Thyroid gland (tissue), 4 donors: ENCODE measurements around the gene ACAT2. TPM values are rescaled to one million over a fixed set of nuclear protein-coding genes. Genes with fewer than 3 reads are reported as not detected.
"Not testable (repeated sequence)": the region's sequence is repeated elsewhere in the genome, so short reads cannot be mapped to it uniquely, and the experiment has no call there.

ENCODE experiments used
- DNase-seq, 2 donors: peaks; one replicate each; pipeline ENCODE4 v3.0.0-alpha.2; 2019
- H3K27ac ChIP-seq, 3 donors: fragments of 200-600 bp; sonication (generic); 1 replicate in 2 of 3; 2 replicates in 1 of 3; pipeline ENCODE4 v1.5.1; 2016 to 2019; ENCODE audit warnings: mild to moderate bottlenecking in 1 of 3, moderate library complexity in 1 of 3
- H3K27me3 ChIP-seq: fragments of 200-600 bp; sonication (generic); one replicate; pipeline ENCODE4 v1.5.1; 2019
- H3K36me3 ChIP-seq, 2 donors: fragments of 200-600 bp; sonication (generic); one replicate each; pipeline ENCODE4 v1.5.1; 2016 to 2019
- H3K4me1 ChIP-seq, 2 donors: fragments of 200-600 bp; sonication (generic); one replicate each; pipeline ENCODE4 v1.5.1; 2017 to 2019
- H3K4me3 ChIP-seq, 3 donors: fragments of 200-600 bp; sonication (generic); replicated peaks in 1 of 3; 1 replicate in 2 of 3; 2 replicates in 1 of 3; pipeline ENCODE4 v1.5.1; 2016; ENCODE audit warnings: mild to moderate bottlenecking in 1 of 3
- H3K9me3 ChIP-seq: fragments of 200-600 bp; sonication (generic); one replicate; pipeline ENCODE4 v1.5.1; 2017
- CTCF ChIP-seq, 6 experiments: fragments of 200-600 bp in 3 of 6; fragments of 450-650 bp in 3 of 6; sonication (generic) in 3 of 6; IDR thresholded peaks; one replicate each; pipeline ENCODE4 v1.5.1; 2016 to 2019; ENCODE audit warnings: antibody characterized with exemption in 6 of 6, mild to moderate bottlenecking in 2 of 6, inconsistent platforms in 1 of 6, moderate library complexity in 1 of 6
- POLR2A ChIP-seq, 2 donors: fragments of 450-650 bp; IDR thresholded peaks; one replicate each; pipeline ENCODE4 v1.6.1; 2017; ENCODE audit warnings: antibody characterized with exemption in 2 of 2, mild to moderate bottlenecking in 2 of 2, moderate library complexity in 1 of 2
- WGBS, 2 donors: methylation state at CpG; one replicate each; pipeline ENCODE4 v1.1.5; 2017; 5-methylcytosine and 5-hydroxymethylcytosine counted together
- intact Hi-C: fragments of 100-400 bp; cut with DNase I; formaldehyde crosslinking; loops from one replicate; pipeline ENCODE4 v1.15.1; 2023
- total RNA-seq, 4 donors: library from RNA; depleted of rRNA; stranded (reverse); fragments of >200 nt; gene quantifications; one replicate each; pipeline ENCODE4 v1.2.3, GENCODE V29; 2016

Gene ACAT2
- total RNA-seq, 4 donors from 2014 or later, result 5.6 to 10.4 (median 7.0) TPM

- DNase-seq, result no peak
- intact Hi-C loops, result loop anchor here (10.0 kb wide), 1 partner anchor 62 kb away; the partner anchor contains the start of gene TCP1
- TF ChIP-seq CTCF (IDR thresholded peaks at IDR 0.05) (no peak), POLR2A (IDR thresholded peaks at IDR 0.05) (no peak)
- no peak overlapping the region for H3K27ac ChIP-seq
- no peaks in the 10 kb centered on the region for H3K36me3 ChIP-seq
- no peak overlapping the region for H3K4me3 ChIP-seq
- H3K9me3 ChIP-seq, result no peaks in the 10 kb centered on the region
- peaks cover 3 to 10% of the 10 kb centered on the region in 2 donors for H3K4me1 ChIP-seq
- no peaks in the 10 kb centered on the region for H3K27me3 ChIP-seq
These were observed 39.2 kb upstream of the ACAT2 start for GRCh38 chr6:159722655-159723054.

GRCh38 chr6:159723259-159723658 is 38.6 kb upstream of the ACAT2 start:
- Histone ChIP-seq H3K4me1 (peaks cover 3 to 10% of the 10 kb centered on the region in 2 donors), H3K9me3 (no peaks in the 10 kb centered on the region), H3K27me3 (no peaks in the 10 kb centered on the region), H3K4me3 (no peak overlapping the region), H3K36me3 (no peaks in the 10 kb centered on the region), H3K27ac (no peak overlapping the region)
- intact Hi-C loops, result loop anchor here (10.0 kb wide), 1 partner anchor 62 kb away; the partner anchor contains the start of gene TCP1
- no peak for DNase-seq
- TF ChIP-seq POLR2A (IDR thresholded peaks at IDR 0.05) (no peak), CTCF (IDR thresholded peaks at IDR 0.05) (no peak)
- 88 to 97% methylated on average over 2 of the region's 2 CpGs for WGBS, 2 donors

- DNase-seq, result no peak
- TF ChIP-seq CTCF (IDR thresholded peaks at IDR 0.05) (no peak), POLR2A (IDR thresholded peaks at IDR 0.05) (no peak)
- Histone ChIP-seq H3K9me3 (no peaks in the 10 kb centered on the region), H3K4me3 (no peak overlapping the region), H3K4me1 (peaks cover 16 to 17% of the 10 kb centered on the region in 2 donors), H3K27ac (no peak overlapping the region), H3K36me3 (no peaks in the 10 kb centered on the region), H3K27me3 (no peaks in the 10 kb centered on the region)
- WGBS, 2 donors, result 95 to 97% methylated on average over 4 of the region's 4 CpGs
- intact Hi-C loops, result loop anchor here (10.0 kb wide), 1 partner anchor 60 kb away; the partner anchor contains the start of gene TCP1
These were observed 37.1 kb upstream of the ACAT2 start for GRCh38 chr6:159724778-159725177.

- DNase-seq, H3K9me3 ChIP-seq, H3K27me3 ChIP-seq, H3K4me3 ChIP-seq, H3K27ac ChIP-seq, H3K36me3 ChIP-seq: not testable (repeated sequence)
- intact Hi-C loops, result loop anchor here (10.0 kb wide), 1 partner anchor 60 kb away; the partner anchor contains the start of gene TCP1
- WGBS, 2 donors, result 95 to 100% methylated on average over 3 of the region's 3 CpGs
- H3K4me1 ChIP-seq, result peaks cover 17 to 18% of the 10 kb centered on the region in 2 donors
These were observed 36.6 kb upstream of the ACAT2 start for GRCh38 chr6:159725208-159725607.

GRCh38 chr6:159726255-159726917 is 35.5 kb upstream of the ACAT2 start:
- 1 to 2% methylated on average over 9 to 30 of the region's 30 CpGs for WGBS, 2 donors
- Histone ChIP-seq H3K36me3 (no peaks in the 10 kb centered on the region), H3K9me3 (no peaks in the 10 kb centered on the region), H3K27ac (peak overlapping the region; percentile 99 to 100 (median 99)), H3K4me1 (peaks cover 17 to 18% of the 10 kb centered on the region in 2 donors), H3K4me3 (peak overlapping the region; percentile 66 to 85 (median 83)), H3K27me3 (no peaks in the 10 kb centered on the region)
- no peak for DNase-seq
- intact Hi-C loops, result loop anchor here (2.0 to 10.0 kb wide), 2 partner anchors 34 to 58 kb away; partner anchors contain the start of genes SOD2 and TCP1
- TF ChIP-seq POLR2A (IDR thresholded peaks at IDR 0.05), result no peak
- no peak for TF ChIP-seq CTCF (IDR thresholded peaks at IDR 0.05)
